Stomach smooth muscle (tissue), 2 donors: Measurements from ENCODE around the gene CTSD.

Experiments used
- H3K27ac ChIP-seq: one replicate; pipeline ENCODE4 v1.7.0; 2013; ENCODE audit warnings: mild to moderate bottlenecking, low read length, inconsistent platforms
- H3K27me3 ChIP-seq, 2 donors: one replicate each; pipeline ENCODE4 v1.7.0; 2013; ENCODE audit warnings: low read length in 2 of 2; ENCODE audit not compliant: insufficient read depth in 2 of 2, control insufficient read depth in 1 of 2
- H3K36me3 ChIP-seq, 2 donors: one replicate each; pipeline ENCODE4 v1.7.0; 2013; ENCODE audit warnings: low read length in 2 of 2; ENCODE audit not compliant: control insufficient read depth in 2 of 2, insufficient read depth in 2 of 2
- H3K4me1 ChIP-seq: one replicate; pipeline ENCODE4 v1.7.0; 2013; ENCODE audit warnings: low read length; ENCODE audit not compliant: control insufficient read depth, insufficient read depth
- H3K4me3 ChIP-seq, 2 donors: one replicate each; pipeline ENCODE4 v1.7.0; 2013; ENCODE audit warnings: low read length in 2 of 2
- H3K9ac ChIP-seq, 2 donors: one replicate each; pipeline ENCODE4 v1.7.0; 2013; ENCODE audit warnings: low read length in 2 of 2, mild to moderate bottlenecking in 1 of 2
- H3K9me3 ChIP-seq, 2 donors: one replicate each; pipeline ENCODE4 v1.7.0; 2013; ENCODE audit warnings: low read length in 2 of 2; ENCODE audit not compliant: control insufficient read depth in 2 of 2
- donor health status: healthy.
- donor health status: Pancreatic carcinoma.

CTSD gene

DNA sequence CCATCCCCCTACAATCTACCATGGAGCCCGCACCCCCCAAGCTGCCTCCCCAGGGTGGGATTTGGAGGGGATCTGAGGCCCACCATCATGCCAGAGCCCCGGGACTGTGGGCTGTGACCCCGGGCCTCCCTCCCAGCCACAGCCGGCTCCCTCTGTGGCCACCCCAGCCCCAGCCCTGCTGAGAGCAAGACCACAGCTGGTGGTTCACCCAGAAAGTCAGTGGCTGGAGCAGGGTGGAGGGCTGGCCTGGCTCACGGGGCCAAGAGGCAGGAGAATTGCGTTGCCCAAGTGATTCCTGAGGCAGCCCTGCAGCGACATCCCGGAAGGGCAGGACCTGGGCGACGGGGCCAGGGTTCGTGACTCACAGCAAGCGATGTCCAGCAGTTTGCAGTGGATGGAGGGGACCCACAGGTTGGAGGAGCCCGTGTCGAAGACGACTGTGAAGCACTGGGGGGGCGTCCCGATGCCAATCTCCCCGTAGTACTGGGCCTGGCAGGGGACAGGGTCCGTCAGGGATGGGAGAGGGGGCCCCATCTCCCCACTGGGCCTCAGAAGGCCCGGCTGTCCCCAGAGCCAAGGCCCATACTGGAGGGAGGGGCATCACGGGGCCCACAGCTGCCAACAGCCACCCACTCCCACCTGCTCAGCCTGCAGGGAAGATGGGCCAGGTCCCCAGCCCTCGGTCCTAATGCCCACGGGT, 4.4 kb downstream of the CTSD start:
- Histone ChIP-seq H3K9me3 (no peaks in the 10 kb centered on the region), H3K4me3 (no peak overlapping the region), H3K36me3 (peaks cover 14 to 28% of the 10 kb centered on the region in 2 donors), H3K9ac (no peak overlapping the region), H3K4me1 (peaks cover 38% of the 10 kb centered on the region), H3K27me3 (no peaks in the 10 kb centered on the region), H3K27ac (no peak overlapping the region)

DNA sequence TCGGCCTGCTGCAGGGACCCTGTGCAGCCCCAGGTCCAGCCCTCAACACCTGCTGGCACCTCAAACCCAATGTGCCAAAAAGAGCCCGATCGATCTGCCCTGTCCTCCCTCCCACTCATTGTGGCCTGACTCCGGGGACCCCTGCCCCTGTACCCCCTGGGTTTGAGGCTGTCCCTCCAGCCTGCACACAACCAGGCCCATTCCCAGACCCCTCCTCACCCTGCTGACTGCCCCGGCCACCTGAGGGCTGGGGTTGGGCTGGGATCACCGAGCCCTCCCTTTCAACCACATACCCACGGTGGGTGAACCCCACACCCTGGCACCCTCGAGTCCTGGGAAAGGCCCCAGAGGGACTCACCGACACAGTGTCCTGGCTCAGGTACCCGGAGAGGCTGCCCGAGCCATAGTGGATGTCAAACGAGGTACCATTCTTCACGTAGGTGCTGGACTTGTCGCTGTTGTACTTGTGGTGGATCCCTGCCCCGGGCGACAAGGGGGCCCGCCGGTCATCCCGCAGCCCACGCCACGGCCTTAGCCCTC, 5.0 kb downstream of the CTSD start:
- H3K4me3 ChIP-seq = no peak overlapping the region
- peaks cover 34% of the 10 kb centered on the region for H3K4me1 ChIP-seq
- H3K9ac ChIP-seq = no peak overlapping the region
- H3K9me3 ChIP-seq = no peaks in the 10 kb centered on the region
- H3K27ac ChIP-seq = no peak overlapping the region
- no peaks in the 10 kb centered on the region for H3K27me3 ChIP-seq
- peaks cover 14 to 28% of the 10 kb centered on the region in 2 donors for H3K36me3 ChIP-seq

DNA sequence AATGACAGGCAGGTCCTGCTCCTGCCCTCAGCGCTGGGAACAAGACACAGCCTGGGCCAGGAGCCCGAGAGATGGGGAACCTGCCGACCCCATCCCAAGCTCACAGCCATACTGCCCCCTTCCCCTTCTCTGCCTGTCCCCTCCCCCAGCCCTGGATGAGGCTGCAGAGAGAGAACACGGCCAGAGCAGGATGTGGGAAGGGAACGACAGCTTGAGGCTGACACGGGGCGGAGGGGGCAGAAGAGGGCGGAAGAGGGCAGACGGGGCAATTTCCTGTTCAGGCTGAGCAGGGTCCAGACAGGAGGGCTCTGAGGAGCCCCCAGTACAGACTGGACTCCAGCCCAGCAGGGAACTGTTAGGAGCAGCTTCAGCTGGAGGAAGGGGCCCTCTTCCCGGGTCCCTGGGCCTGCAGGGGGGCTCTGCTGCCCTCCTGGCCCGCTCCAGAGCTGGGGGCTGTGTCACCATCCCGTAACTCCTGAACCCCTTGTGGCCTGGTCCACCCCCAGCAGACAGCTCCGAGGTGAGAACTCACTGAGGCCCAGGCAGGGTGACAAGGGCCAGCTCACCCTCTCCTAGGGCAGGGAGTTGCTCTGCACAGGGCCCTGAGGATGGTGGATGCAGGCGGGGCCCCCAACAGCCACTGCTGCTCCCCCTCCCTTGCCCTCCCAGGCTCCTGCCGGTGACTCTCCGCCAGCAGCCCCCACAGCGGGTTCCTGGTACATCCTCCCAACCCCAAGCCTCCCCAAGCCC, 5.7 kb downstream of the CTSD start:
- Histone ChIP-seq H3K9me3 (no peaks in the 10 kb centered on the region), H3K4me1 (peaks cover 31% of the 10 kb centered on the region), H3K36me3 (peaks cover 14 to 28% of the 10 kb centered on the region in 2 donors), H3K27me3 (no peaks in the 10 kb centered on the region), H3K27ac (no peak overlapping the region), H3K4me3 (no peak overlapping the region), H3K9ac (no peak overlapping the region)

DNA sequence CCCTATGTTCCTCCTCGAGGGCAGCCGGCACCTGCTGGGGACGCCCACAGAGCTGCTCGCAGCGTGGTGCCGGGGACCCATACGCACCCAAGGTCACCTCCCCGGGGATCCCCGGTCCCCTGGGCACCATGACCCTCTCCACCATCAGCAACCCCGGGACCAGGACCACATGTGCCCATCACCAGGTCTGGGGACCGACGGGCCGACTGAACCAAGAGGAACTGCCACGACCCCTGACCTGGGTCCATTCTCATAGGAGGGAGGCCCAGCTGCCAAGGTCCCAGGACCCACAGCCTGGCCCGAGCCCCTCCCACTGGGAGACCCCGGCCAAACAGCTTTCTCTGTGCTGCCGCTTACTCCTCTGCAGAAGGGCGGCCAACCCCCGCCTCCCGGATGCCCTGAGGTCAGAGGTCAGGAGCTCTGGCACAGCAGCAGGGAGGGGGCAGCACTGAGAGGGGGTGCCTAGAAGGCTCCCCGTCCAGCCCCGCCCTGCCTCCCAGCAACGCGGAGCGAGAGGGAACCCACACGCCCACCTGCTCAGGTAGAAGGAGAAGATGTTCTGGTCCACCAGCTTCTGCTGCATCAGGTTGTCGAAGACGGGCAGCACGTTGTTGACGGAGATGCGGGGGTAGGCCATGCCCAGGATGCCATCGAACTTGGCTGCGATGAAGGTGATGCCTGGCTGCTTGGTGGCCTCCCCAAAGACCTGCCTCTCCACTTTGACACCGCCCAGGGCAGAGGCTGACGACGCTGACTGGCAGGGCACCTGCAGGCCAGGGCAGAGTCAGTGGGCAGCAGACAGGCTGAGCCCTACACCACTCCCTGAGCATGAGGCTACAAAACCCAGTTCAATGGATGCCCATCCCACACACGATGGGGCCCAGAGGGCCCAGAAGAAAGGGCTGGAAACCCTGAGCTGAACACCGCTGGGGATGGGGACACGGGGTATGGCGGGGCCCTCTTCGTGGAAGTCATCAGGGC, 6.6 kb downstream of the CTSD start:
- Histone ChIP-seq H3K9ac (no peak overlapping the region), H3K27me3 (no peaks in the 10 kb centered on the region), H3K36me3 (peaks cover 14 to 28% of the 10 kb centered on the region in 2 donors), H3K27ac (no peak overlapping the region), H3K4me1 (peaks cover 21% of the 10 kb centered on the region), H3K4me3 (no peak overlapping the region), H3K9me3 (no peaks in the 10 kb centered on the region)

DNA sequence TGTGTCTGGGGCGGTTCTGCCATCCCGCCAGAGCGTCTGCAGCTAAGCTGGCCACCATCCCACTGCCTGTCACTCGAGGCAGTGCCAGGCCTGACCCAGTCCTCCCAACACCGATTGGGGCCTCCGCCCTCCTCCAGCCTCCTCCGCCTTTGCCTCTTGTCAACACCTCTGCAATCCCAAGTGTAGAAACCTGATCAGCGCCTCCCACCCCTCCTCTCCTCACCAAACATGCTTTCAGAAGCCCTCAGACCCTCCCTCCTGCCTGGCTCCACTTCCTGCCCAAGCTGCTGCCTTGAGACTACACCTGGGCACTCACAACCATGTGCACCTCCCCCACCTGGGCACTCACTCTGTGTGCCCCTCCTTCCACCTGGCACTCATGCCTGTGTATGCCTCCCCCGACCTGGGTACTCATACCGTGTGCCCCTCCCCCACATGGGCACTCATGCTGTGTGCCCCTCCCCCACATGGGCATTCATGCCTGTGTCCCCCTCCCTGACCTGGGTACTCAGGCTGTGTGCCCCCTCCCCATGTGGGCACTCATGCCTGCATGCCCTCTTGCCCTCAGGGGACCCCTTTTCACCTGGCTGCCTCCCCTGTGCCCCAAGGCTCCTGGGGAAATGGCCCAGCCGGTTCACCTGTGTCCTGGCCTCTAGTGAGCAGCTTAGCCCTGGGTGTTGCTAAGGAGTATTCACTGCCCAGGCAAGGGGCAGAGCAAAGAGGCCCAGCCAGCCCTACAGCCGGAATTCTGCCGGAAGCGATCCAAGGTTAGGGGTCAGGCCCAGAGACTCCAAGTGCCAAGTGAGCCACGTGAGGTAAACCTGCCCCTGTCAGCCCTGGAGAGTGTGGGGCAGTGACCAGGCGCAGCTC, 7.8 kb downstream of the CTSD start:
- no peak overlapping the region for H3K4me3 ChIP-seq

DNA sequence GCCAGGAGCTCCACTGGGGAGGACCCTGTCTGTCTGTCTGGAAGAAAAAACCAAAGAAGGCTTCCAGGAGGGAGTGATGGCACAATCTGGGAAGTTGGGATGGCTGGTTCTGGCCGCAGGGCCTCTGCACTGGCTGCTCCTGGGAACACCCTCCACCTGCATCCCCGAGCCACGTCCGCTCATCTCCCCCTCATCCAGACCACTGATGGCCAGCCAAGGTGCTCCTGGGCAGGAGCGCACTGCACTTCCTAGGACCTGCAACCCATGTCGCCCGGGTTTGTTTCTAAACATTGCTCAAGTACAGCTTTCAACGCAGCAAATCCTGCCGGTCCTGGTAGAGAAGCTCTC, 8.4 kb downstream of the CTSD start:
- Histone ChIP-seq H3K27me3 (peaks cover under 1 to 3% of the 10 kb centered on the region in 2 donors), H3K9me3 (no peaks in the 10 kb centered on the region), H3K27ac (no peak overlapping the region), H3K36me3 (peaks cover 14 to 25% of the 10 kb centered on the region in 2 donors), H3K4me1 (peaks cover 15% of the 10 kb centered on the region), H3K4me3 (no peak overlapping the region), H3K9ac (no peak overlapping the region)

More for the DNA sequence above, 7.8 kb downstream of the CTSD start:
- Histone ChIP-seq H3K36me3 (peaks cover 14 to 26% of the 10 kb centered on the region in 2 donors), H3K9ac (no peak overlapping the region), H3K4me1 (peaks cover 18% of the 10 kb centered on the region), H3K27ac (no peak overlapping the region), H3K9me3 (no peaks in the 10 kb centered on the region), H3K27me3 (no peaks in the 10 kb centered on the region)

DNA sequence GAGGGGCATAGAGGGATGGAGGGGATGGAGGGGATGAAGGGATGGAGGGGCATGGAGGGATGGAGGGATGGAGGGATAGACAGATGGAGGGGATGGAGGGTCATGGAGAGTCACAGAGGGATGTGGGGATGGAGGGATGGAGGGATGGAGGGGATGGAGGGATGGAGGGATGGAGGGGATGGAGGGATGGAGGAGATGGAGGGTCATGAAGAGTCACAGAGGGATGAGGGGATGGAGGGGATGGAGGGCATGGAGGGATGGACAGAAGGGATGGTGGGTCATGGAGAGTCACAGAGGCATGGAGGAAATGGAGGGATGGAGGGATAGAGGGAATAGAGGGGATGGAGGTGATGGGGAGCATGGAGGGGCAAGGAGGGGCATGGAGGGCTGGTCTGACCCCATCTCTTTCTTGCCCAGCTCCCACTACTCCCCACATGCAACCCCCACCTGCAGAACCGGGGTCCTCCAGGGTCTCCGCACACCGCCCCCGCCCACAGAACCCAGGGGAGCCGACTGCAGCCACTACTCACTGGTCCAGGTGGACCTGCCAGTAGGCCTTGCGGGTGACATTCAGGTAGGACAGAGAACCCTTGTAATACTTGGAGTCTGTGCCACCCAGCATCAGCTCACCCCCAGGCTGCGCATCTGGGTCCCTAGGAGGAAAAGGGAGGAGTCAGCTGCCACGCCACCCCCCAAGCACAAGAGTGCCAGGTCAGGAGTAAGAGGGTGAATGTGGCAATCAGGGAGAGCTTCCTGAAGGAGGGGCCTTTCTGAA, 9.2 kb downstream of the CTSD start:
- Histone ChIP-seq H3K9me3 (no peaks in the 10 kb centered on the region), H3K27ac (no peak overlapping the region), H3K27me3 (peaks cover 8 to 10% of the 10 kb centered on the region in 2 donors), H3K4me3 (no peak overlapping the region), H3K4me1 (peaks cover 12% of the 10 kb centered on the region), H3K36me3 (peaks cover 14 to 19% of the 10 kb centered on the region in 2 donors), H3K9ac (no peak overlapping the region)

DNA sequence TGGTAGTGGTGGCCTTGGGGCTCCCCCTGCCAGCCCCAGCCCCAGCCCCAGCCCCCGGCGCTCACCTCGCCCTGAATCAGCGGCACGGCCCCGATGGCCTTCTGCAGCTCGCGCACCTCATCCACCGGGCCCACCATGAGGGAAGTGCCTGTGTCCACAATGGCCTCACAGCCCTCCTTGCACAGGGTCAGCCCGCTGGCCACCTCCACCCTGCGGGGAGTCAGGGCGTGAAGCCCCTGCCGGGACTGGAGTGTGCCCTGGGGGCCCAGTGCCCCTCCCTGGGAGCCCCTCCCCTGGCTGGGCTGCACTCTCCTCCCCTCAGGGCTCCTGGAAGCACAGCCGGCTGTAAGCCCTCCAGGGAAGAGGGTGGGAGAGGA, 9.8 kb downstream of the CTSD start:
- no peak overlapping the region for H3K27ac ChIP-seq
- H3K27me3 ChIP-seq = peaks cover 13% of the 10 kb centered on the region in 2 donors
- no peak overlapping the region for H3K4me3 ChIP-seq
- H3K36me3 ChIP-seq = peaks cover 14 to 19% of the 10 kb centered on the region in 2 donors
- H3K9ac ChIP-seq = no peak overlapping the region
- H3K4me1 ChIP-seq = peaks cover 17% of the 10 kb centered on the region
- H3K9me3 ChIP-seq = no peaks in the 10 kb centered on the region

DNA sequence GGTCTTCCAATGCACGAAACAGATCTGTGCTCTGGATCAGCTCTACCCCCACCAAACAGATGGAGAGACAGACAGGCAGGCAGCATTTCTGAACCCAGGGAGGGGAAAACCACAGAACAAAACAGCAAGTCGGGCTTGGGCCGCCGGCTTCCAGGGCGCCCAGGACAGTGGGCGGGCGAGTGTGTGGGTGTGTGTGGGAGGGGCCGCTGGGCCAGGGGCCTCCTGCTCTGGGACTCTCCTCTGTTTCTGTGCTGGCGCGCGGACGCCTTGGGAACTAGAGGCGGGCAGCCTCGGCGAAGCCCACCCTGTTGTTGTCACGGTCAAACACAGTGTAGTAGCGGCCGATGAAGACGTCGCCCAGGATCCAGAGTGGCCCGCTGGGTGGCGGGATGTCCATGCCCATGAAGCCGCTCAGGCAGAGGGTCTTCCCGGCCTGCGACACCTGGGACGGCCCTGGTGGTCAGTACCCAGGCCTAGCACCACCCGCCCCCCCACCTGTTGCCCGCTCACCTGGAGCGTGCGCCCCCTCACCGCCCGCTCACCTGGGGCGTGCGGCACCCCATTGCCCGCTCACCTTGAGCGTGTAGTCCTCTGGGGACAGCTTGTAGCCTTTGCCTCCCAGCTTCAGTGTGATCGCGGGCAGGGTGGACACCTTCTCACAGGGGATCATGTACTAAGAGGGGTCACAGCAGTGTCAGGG, 10.3 kb downstream of the CTSD start:
- peaks cover 22% of the 10 kb centered on the region for H3K4me1 ChIP-seq
- no peak overlapping the region for H3K9ac ChIP-seq
- H3K27me3 ChIP-seq = peaks cover 13 to 18% of the 10 kb centered on the region in 2 donors
- H3K4me3 ChIP-seq = no peak overlapping the region
- no peaks in the 10 kb centered on the region for H3K9me3 ChIP-seq
- H3K36me3 ChIP-seq = peaks cover 14 to 19% of the 10 kb centered on the region in 2 donors
- no peak overlapping the region for H3K27ac ChIP-seq
